Osteocyte (in vitro differentiated cells): ENCODE data around the gene SAMHD1. TPM values are rescaled to one million over a fixed set of nuclear protein-coding genes. Genes with fewer than 3 reads are reported as not detected.

Source experiments
- DNase-seq: peaks from one replicate; pipeline ENCODE4 v3.0.0; 2021; ENCODE audit warnings: mixed read lengths; ENCODE audit not compliant: unreplicated experiment; ENCODE audit errors: extremely low spot score
- H3K27ac Mint-ChIP-seq: one replicate; pipeline ENCODE4 v1.8.0; 2021; ENCODE audit warnings: mild to moderate bottlenecking, mixed read lengths; ENCODE audit not compliant: unreplicated experiment
- H3K27me3 Mint-ChIP-seq: one replicate; pipeline ENCODE4 v1.8.0; 2021; ENCODE audit warnings: mixed read lengths; ENCODE audit not compliant: unreplicated experiment
- H3K36me3 Mint-ChIP-seq: one replicate; pipeline ENCODE4 v1.8.0; 2021; ENCODE audit warnings: mixed read lengths; ENCODE audit not compliant: unreplicated experiment
- H3K4me1 Mint-ChIP-seq: one replicate; pipeline ENCODE4 v1.8.0; 2021; ENCODE audit warnings: mixed read lengths; ENCODE audit not compliant: unreplicated experiment
- H3K4me3 Mint-ChIP-seq: one replicate; pipeline ENCODE4 v1.8.0; 2021; ENCODE audit warnings: mild to moderate bottlenecking, moderate library complexity, mixed read lengths; ENCODE audit not compliant: unreplicated experiment
- H3K9me3 Mint-ChIP-seq: one replicate; pipeline ENCODE4 v1.8.0; 2021; ENCODE audit warnings: mixed read lengths; ENCODE audit not compliant: unreplicated experiment
- CTCF ChIP-seq: fragments of 200-600 bp; sonication (generic); IDR thresholded peaks from 2 replicates; pipeline ENCODE4 v1.5.0; 2021; ENCODE audit warnings: antibody characterized with exemption, mild to moderate bottlenecking, moderate library complexity
- total RNA-seq: library from RNA; stranded (reverse); gene quantifications from 2 replicates; pipeline ENCODE4 v1.2.1, GENCODE V29; 2021

SAMHD1 gene
- total RNA-seq, 1 donor from 2014 or later: 19.5 TPM

- Mint-ChIP-seq H3K4me3 (no peak overlapping the region), H3K9me3 (no peaks in the 10 kb centered on the region), H3K27me3 (no peaks in the 10 kb centered on the region), H3K27ac (no peak overlapping the region), H3K36me3 (peaks cover 8% of the 10 kb centered on the region), H3K4me1 (peaks cover 11% of the 10 kb centered on the region)
- no peak for TF ChIP-seq CTCF
- DNase-seq: no peak
Measured at GRCh38 chr20:36888880-36889516, 62.5 kb downstream of the SAMHD1 start.

DNA sequence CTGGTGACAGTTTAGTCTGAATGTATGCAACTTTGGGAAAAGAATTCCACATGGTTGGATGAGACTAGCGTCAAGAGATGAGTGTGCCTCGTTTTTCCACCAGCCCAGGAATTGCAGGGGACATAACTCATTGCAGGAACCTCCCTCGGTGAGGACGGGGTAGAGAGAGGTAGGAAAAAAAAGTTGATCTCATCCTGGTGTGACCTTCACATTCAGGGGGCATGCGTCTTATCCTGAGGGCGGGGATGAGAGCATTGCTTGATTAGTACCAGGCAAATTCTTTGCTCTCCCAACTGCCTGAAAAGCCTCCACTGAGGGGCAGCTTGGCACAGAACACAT is 63.8 kb downstream of the SAMHD1 start:
- Mint-ChIP-seq H3K9me3 (no peaks in the 10 kb centered on the region), H3K4me1 (peaks cover 11% of the 10 kb centered on the region), H3K27ac (no peak overlapping the region), H3K36me3 (peaks cover 8% of the 10 kb centered on the region), H3K4me3 (no peak overlapping the region), H3K27me3 (peaks cover 3% of the 10 kb centered on the region)
- no peak for TF ChIP-seq CTCF
- DNase-seq: no peak

DNA sequence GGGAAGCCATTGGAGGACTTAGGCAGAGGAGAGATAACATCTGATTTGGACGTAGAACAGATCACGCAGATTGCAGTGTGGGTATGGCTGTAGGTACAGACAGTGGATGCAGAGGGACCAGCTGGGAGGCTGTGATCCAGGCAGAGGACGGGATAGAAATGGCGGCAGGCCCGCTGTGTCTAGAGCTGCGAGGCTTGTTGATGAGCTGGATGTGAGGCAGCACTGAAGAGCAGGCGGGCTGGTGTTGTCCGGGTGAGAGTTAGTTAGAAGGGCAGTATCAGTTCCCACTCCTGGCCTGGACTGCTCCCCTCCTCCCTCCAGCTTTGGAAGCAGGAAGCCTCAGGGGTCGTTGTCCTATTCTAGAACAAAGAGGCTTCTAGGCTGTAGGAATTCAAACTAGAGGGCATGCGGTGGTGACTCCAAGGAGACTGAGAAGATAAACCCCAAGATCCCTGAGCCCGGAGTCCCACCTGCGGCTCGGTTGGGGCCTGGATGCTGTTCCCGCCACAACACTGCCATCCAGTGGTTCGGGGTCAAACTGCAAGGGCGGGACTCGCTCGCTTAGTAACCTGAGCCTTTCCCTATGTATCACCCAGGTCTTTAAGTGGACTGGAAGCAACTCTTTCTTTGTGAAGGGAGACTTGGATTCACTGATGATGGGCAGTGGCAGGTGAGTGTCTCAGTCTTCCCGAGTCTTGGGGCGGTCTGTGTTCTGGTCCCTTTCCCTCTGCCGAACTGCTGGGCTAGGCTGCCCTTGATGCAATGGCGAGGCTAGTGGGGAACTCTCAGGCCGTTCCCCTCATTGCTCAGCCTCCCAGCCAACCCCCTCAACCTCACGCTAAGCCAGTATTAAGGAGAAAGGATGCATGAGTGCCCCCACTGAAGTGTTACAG is 64.4 kb downstream of the SAMHD1 start:
- Mint-ChIP-seq H3K4me3 (peak overlapping the region; percentile 38), H3K27ac (no peak overlapping the region), H3K27me3 (peaks cover 4% of the 10 kb centered on the region), H3K4me1 (peaks cover 11% of the 10 kb centered on the region), H3K36me3 (peaks cover 4% of the 10 kb centered on the region), H3K9me3 (no peaks in the 10 kb centered on the region)
- peak; percentile 96 for TF ChIP-seq CTCF
- DNase-seq: peak; percentile 93

DNA sequence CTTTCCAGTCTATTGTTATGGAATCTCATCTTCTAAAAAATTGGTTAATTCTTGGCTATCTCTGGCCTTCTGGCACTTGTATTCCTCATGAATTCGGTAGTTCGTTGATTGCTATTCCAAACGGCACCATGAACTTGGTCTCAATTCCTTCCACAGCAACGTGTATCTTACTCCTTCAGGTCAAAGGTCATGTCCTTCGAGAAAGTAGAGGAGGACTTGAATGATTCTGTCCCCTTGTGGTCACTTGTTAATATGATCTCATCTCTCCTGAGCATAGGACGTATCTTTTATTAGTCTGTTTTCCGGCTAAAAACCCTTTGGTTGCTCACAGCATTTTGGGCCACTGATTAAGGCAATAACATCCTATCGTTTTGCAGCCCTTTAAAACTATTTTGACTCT is 66.2 kb downstream of the SAMHD1 start:
- no peaks in the 10 kb centered on the region for H3K9me3 Mint-ChIP-seq
- H3K27ac Mint-ChIP-seq: no peak overlapping the region
- DNase-seq: no peak
- peaks cover 11% of the 10 kb centered on the region for H3K4me1 Mint-ChIP-seq
- peaks cover 3% of the 10 kb centered on the region for H3K36me3 Mint-ChIP-seq
- peaks cover 4% of the 10 kb centered on the region for H3K27me3 Mint-ChIP-seq
- no peak overlapping the region for H3K4me3 Mint-ChIP-seq
- no peak for TF ChIP-seq CTCF

- peaks cover 12% of the 10 kb centered on the region for H3K27me3 Mint-ChIP-seq
- DNase-seq: no peak
- no peaks in the 10 kb centered on the region for H3K36me3 Mint-ChIP-seq
- H3K9me3 Mint-ChIP-seq: no peaks in the 10 kb centered on the region
- H3K4me3 Mint-ChIP-seq: no peak overlapping the region
- peaks cover 11% of the 10 kb centered on the region for H3K4me1 Mint-ChIP-seq
- no peak for TF ChIP-seq CTCF
- no peak overlapping the region for H3K27ac Mint-ChIP-seq
Measured at GRCh38 chr20:36883977-36884535, 67.5 kb downstream of the SAMHD1 start.
